HepG2 (cell line): ENCODE measurements around the gene EMC9. TPM values are rescaled to one million over a fixed set of nuclear protein-coding genes. Genes with fewer than 3 reads are reported as not detected.

Source experiments
- ATF7-NPFF ChIP-seq: sonication (generic); formaldehyde crosslinking; IDR thresholded peaks from 2 replicates; pipeline ENCODE4 v1.8.1; 2023; ENCODE audit warnings: mild to moderate bottlenecking, low read depth, missing genetic modification reagents, moderate library complexity
- CBX5 ChIP-seq: sonication (generic); formaldehyde crosslinking; IDR thresholded peaks from 2 replicates; pipeline ENCODE4 v1.4.0; 2020; ENCODE audit warnings: missing genetic modification reagents, borderline replicate concordance
- CENPX ChIP-seq: sonication (generic); formaldehyde crosslinking; IDR thresholded peaks from 2 replicates; pipeline ENCODE4 v1.9.0; 2021; ENCODE audit warnings: mild to moderate bottlenecking, missing genetic modification reagents, moderate library complexity
- CHD4 ChIP-seq: fragments of 200-600 bp; sonication (generic); IDR thresholded peaks from 2 replicates; pipeline ENCODE4 v1.7.0; 2017; ENCODE audit warnings: mild to moderate bottlenecking, low read length, borderline replicate concordance
- FIP1L1 ChIP-seq: fragments of 200-400 bp; formaldehyde crosslinking; IDR thresholded peaks from 2 replicates; pipeline ENCODE4 v1.6.1; 2018; ENCODE audit warnings: low read depth, mild to moderate bottlenecking, low read length, moderate library complexity, borderline replicate concordance; ENCODE audit not compliant: insufficient read depth
- IKZF4 ChIP-seq: sonication (generic); formaldehyde crosslinking; IDR thresholded peaks from 2 replicates; pipeline ENCODE4 v1.5.1; 2020; ENCODE audit warnings: borderline replicate concordance, mild to moderate bottlenecking, low read depth, missing genetic modification reagents; ENCODE audit errors: not compliant biosample characterization
- KLF15 ChIP-seq: sonication (generic); formaldehyde crosslinking; IDR thresholded peaks from 2 replicates; pipeline ENCODE4 v1.8.1; 2023; ENCODE audit warnings: borderline replicate concordance, mild to moderate bottlenecking, inconsistent platforms, missing genetic modification reagents, mixed read lengths
- MYC ChIP-seq: sonication (generic); formaldehyde crosslinking; IDR thresholded peaks from 2 replicates; pipeline ENCODE4 v1.9.0; 2021; ENCODE audit warnings: missing genetic modification reagents, borderline replicate concordance
- PCBP2 ChIP-seq: fragments of 200-400 bp; formaldehyde crosslinking; optimal IDR thresholded peaks from 2 replicates; pipeline ENCODE3; 2018; ENCODE audit warnings: low read length, low read depth; ENCODE audit not compliant: poor library complexity, severe bottlenecking
- POLR2AphosphoS2 ChIP-seq: IDR thresholded peaks from 2 replicates; pipeline ENCODE4 v1.6.1; 2011; ENCODE audit warnings: low read depth, low read length, improper control_type of control experiment
- SP1 ChIP-seq, 2 experiments: fragments of 450-650 bp in 1 of 2; sonication (generic) in 1 of 2; formaldehyde crosslinking in 1 of 2; IDR thresholded peaks; 2 replicates each; pipeline versions ENCODE4 v1.4.0 to v1.6.1; 2016 to 2020; ENCODE audit warnings: missing genetic modification reagents in 1 of 2
- TCF7 ChIP-seq: sonication (generic); IDR thresholded peaks from 2 replicates; pipeline ENCODE4 v1.6.1; 2016; ENCODE audit warnings: antibody characterized with exemption, low read depth
- U2AF1 ChIP-seq: fragments of 200-400 bp; formaldehyde crosslinking; optimal IDR thresholded peaks from 2 replicates; pipeline ENCODE3; 2017; ENCODE audit warnings: mild to moderate bottlenecking, low read depth, low read length
- ZNF280B ChIP-seq: sonication (generic); formaldehyde crosslinking; IDR thresholded peaks from 2 replicates; pipeline ENCODE4 v1.5.0; 2020; ENCODE audit warnings: missing genetic modification reagents, mild to moderate bottlenecking, borderline replicate concordance
- ZNF3 ChIP-seq: IDR thresholded peaks from 2 replicates; pipeline ENCODE4 v1.7.0; 2017; ENCODE audit warnings: inconsistent platforms
- ZNF362 ChIP-seq: sonication (generic); formaldehyde crosslinking; IDR thresholded peaks from 2 replicates; pipeline ENCODE4 v1.4.0; 2020; ENCODE audit warnings: missing genetic modification reagents, mild to moderate bottlenecking, borderline replicate concordance
- ZNF605 ChIP-seq: sonication (generic); formaldehyde crosslinking; IDR thresholded peaks from 2 replicates; pipeline ENCODE4 v1.8.0; 2022; ENCODE audit warnings: mild to moderate bottlenecking, missing genetic modification reagents
- ZNF770 ChIP-seq: sonication (generic); formaldehyde crosslinking; IDR thresholded peaks from 2 replicates; pipeline ENCODE4 v1.5.0; 2020; ENCODE audit warnings: mild to moderate bottlenecking, missing genetic modification reagents
- ZSCAN12 ChIP-seq: sonication (generic); formaldehyde crosslinking; IDR thresholded peaks from 2 replicates; pipeline ENCODE4 v1.9.0; 2021; ENCODE audit warnings: mild to moderate bottlenecking, missing genetic modification reagents
- polyA plus RNA-seq, 8 experiments: library from polyadenylated mRNA; depleted of rRNA in 3 of 8; stranded (reverse) in 7 of 8; unstranded in 1 of 8; fragments of >200 nt; fragmentation: Illumina TruSeq in 4 of 8; extraction: Trizol in 4 of 8; gene quantifications; 2 replicates each; pipeline versions ENCODE4 v1.2.1 to v1.2.3, GENCODE V29; 2011 to 2016; ENCODE audit warnings: low read depth in 4 of 8, missing spikeins in 1 of 8, mixed read lengths in 1 of 8; ENCODE audit not compliant: insufficient read depth in 1 of 8
- total RNA-seq, 5 experiments: library from RNA; depleted of rRNA; stranded (reverse); fragments of >200 nt; fragmentation: Illumina TruSeq; extraction: Trizol; gene quantifications; 2 replicates each; pipeline ENCODE4 v1.2.3, GENCODE V29; 2016; ENCODE audit warnings: low read depth in 1 of 5
- TF ChIP-seq, protein P1 (sequence below): sonication (generic); formaldehyde crosslinking; IDR thresholded peaks from 2 replicates; pipeline ENCODE4 v1.4.0; 2020; ENCODE audit warnings: missing genetic modification reagents

The EMC9 gene
- total and polyA plus RNA-seq, 2 of the 13 experiments (the other 11 are each of a cell fraction or from before 2014, with no cell fraction given), result 60.5 to 78.7 TPM

DNA sequence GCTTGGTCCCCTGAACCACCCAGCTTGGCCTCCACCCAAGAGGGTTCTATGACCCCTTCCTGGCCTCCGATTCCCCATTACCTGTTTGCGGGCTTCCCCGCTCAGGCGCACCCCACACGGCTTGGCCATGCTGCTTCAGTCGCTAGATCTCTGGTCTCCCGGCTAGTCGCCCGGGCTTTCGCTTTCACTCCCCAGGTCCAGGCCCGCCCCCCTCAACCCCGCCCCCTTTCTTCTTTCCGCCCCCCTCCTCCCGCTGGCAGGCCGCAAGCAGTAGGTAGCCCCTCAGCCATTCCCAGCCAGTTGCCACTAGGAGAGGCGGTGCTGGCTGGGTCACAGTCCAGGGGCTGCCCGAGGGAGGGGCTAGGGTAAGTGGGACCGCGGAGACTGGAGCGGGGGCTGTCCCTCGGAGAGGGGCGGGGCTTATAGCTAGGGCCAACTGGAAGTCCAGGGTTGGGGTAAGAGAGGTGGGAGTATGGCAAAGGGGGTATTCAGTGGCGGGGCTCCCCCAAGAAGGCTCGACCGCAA is 5.1 kb upstream of the EMC9 start, which contains the start of gene PSME2 (continued):
- 0 out of 2 replicates have a peak, but pooled peaks have one; percentile 91 for TF ChIP-seq ATF7-NPFF (CRISPR knock-in tag)
- no peak for TF ChIP-seq ZNF605 (CRISPR knock-in tag)
- TF ChIP-seq CENPX, result no peak
- TF ChIP-seq IKZF4 (CRISPR knock-in tag), result peak; percentile 87
- no peak for TF ChIP-seq ZNF280B (CRISPR knock-in tag)
- no peak for TF ChIP-seq ZNF770 (CRISPR knock-in tag)
- no peak; the same call in 1 of the 2 replicates for TF ChIP-seq ZSCAN12 (CRISPR knock-in tag)
- peak; percentile 2; the same call in 1 of the 2 replicates for TF ChIP-seq ZNF3
- TF ChIP-seq U2AF1, result peak; percentile 83
- TF ChIP-seq KLF15, result 0 out of 2 replicates have a peak, but pooled peaks have one; percentile 93
- peak; percentile 59; the same call in 1 of the 2 replicates for TF ChIP-seq MYC (CRISPR knock-in tag)
- no peak for TF ChIP-seq ZNF362 (CRISPR knock-in tag)
- no peak for TF ChIP-seq SP1 (IDR thresholded peaks at IDR 0.05)
- TF ChIP-seq SP1 (CRISPR knock-in tag; IDR thresholded peaks at IDR 0.05), result peak; percentile 91
- TF ChIP-seq CHD4, result peak; percentile 63; the same call in 1 of the 2 replicates
- TF ChIP-seq CBX5 (CRISPR knock-in tag), result no peak; the same call in 1 of the 2 replicates
- TF ChIP-seq, protein P1, sequence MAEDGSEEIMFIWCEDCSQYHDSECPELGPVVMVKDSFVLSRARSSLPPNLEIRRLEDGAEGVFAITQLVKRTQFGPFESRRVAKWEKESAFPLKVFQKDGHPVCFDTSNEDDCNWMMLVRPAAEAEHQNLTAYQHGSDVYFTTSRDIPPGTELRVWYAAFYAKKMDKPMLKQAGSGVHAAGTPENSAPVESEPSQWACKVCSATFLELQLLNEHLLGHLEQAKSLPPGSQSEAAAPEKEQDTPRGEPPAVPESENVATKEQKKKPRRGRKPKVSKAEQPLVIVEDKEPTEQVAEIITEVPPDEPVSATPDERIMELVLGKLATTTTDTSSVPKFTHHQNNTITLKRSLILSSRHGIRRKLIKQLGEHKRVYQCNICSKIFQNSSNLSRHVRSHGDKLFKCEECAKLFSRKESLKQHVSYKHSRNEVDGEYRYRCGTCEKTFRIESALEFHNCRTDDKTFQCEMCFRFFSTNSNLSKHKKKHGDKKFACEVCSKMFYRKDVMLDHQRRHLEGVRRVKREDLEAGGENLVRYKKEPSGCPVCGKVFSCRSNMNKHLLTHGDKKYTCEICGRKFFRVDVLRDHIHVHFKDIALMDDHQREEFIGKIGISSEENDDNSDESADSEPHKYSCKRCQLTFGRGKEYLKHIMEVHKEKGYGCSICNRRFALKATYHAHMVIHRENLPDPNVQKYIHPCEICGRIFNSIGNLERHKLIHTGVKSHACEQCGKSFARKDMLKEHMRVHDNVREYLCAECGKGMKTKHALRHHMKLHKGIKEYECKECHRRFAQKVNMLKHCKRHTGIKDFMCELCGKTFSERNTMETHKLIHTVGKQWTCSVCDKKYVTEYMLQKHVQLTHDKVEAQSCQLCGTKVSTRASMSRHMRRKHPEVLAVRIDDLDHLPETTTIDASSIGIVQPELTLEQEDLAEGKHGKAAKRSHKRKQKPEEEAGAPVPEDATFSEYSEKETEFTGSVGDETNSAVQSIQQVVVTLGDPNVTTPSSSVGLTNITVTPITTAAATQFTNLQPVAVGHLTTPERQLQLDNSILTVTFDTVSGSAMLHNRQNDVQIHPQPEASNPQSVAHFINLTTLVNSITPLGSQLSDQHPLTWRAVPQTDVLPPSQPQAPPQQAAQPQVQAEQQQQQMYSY, result peak; percentile 97
- TF ChIP-seq POLR2AphosphoS2, result no peak
- no peak for TF ChIP-seq PCBP2
- TF ChIP-seq FIP1L1, result no peak
- TF ChIP-seq TCF7, result 0 out of 2 replicates have a peak, but pooled peaks have one; percentile 8
